HepG2 (cell line): ENCODE measurements around the gene IRF1. TPM values are rescaled to one million over a fixed set of nuclear protein-coding genes. Genes with fewer than 3 reads are reported as not detected.

Experiments used
- E2F1 ChIP-seq: sonication (generic); formaldehyde crosslinking; IDR thresholded peaks from 2 replicates; pipeline ENCODE4 v1.5.0; 2020; ENCODE audit warnings: missing genetic modification reagents
- EP300 ChIP-seq, 3 experiments: sonication (generic) in 1 of 3; formaldehyde crosslinking in 1 of 3; IDR thresholded peaks; 2 replicates each; pipeline versions ENCODE4 v1.5.1 to v1.6.1; 2011 to 2020; ENCODE audit warnings: low read depth in 2 of 3, low read length in 2 of 3, borderline replicate concordance in 1 of 3, improper control_type of control experiment in 1 of 3, mild to moderate bottlenecking in 1 of 3, missing genetic modification reagents in 1 of 3, moderate library complexity in 1 of 3
- FOXJ3 ChIP-seq: sonication (generic); formaldehyde crosslinking; IDR thresholded peaks from 2 replicates; pipeline ENCODE4 v1.4.0; 2020; ENCODE audit warnings: missing genetic modification reagents, mild to moderate bottlenecking, borderline replicate concordance
- FOXK2 ChIP-seq: fragments of 450-650 bp; IDR thresholded peaks from 2 replicates; pipeline ENCODE4 v1.6.1; 2016
- GZF1 ChIP-seq: sonication (generic); formaldehyde crosslinking; IDR thresholded peaks from 2 replicates; pipeline ENCODE4 v1.5.1; 2020; ENCODE audit warnings: mild to moderate bottlenecking, missing genetic modification reagents
- HNRNPK ChIP-seq: fragments of 200-400 bp; formaldehyde crosslinking; IDR thresholded peaks from 2 replicates; pipeline ENCODE4 v1.6.1; 2018; ENCODE audit warnings: low read length, low read depth, moderate library complexity, mild to moderate bottlenecking; ENCODE audit not compliant: poor library complexity, severe bottlenecking
- IRF9 ChIP-seq: sonication (generic); formaldehyde crosslinking; IDR thresholded peaks from 2 replicates; pipeline ENCODE4 v1.8.0; 2022; ENCODE audit warnings: missing genetic modification reagents, mild to moderate bottlenecking, borderline replicate concordance
- KAT8 ChIP-seq: IDR thresholded peaks from 2 replicates; pipeline ENCODE4 v1.6.1; 2016; ENCODE audit warnings: missing genetic modification reagents, missing compliant biosample characterization
- MIER3 ChIP-seq: IDR thresholded peaks from 2 replicates; pipeline ENCODE4 v1.6.1; 2016; ENCODE audit warnings: missing compliant biosample characterization, borderline replicate concordance
- SRSF4 ChIP-seq: fragments of 200-400 bp; formaldehyde crosslinking; IDR thresholded peaks from one replicate; pipeline ENCODE4 v1.6.1; 2018; ENCODE audit warnings: mild to moderate bottlenecking, low read depth, low read length, moderate library complexity; ENCODE audit not compliant: poor library complexity, severe bottlenecking
- ZNF230 ChIP-seq: sonication (generic); formaldehyde crosslinking; IDR thresholded peaks from 2 replicates; pipeline ENCODE4 v1.4.0; 2020; ENCODE audit warnings: mild to moderate bottlenecking, missing genetic modification reagents
- ZNF367 ChIP-seq: sonication (generic); formaldehyde crosslinking; IDR thresholded peaks from 2 replicates; pipeline ENCODE4 v1.4.0; 2020; ENCODE audit warnings: missing genetic modification reagents, borderline replicate concordance
- ZNF710 ChIP-seq: sonication (generic); formaldehyde crosslinking; IDR thresholded peaks from 2 replicates; pipeline ENCODE4 v1.5.0; 2020; ENCODE audit warnings: mild to moderate bottlenecking, missing genetic modification reagents, borderline replicate concordance
- ZNF766 ChIP-seq: sonication (generic); formaldehyde crosslinking; IDR thresholded peaks from 2 replicates; pipeline ENCODE4 v1.5.0; 2020; ENCODE audit warnings: missing genetic modification reagents, borderline replicate concordance
- polyA plus RNA-seq, 8 experiments: library from polyadenylated mRNA; depleted of rRNA in 3 of 8; stranded (reverse) in 7 of 8; unstranded in 1 of 8; fragments of >200 nt; fragmentation: Illumina TruSeq in 4 of 8; extraction: Trizol in 4 of 8; gene quantifications; 2 replicates each; pipeline versions ENCODE4 v1.2.1 to v1.2.3, GENCODE V29; 2011 to 2016; ENCODE audit warnings: low read depth in 4 of 8, missing spikeins in 1 of 8, mixed read lengths in 1 of 8; ENCODE audit not compliant: insufficient read depth in 1 of 8
- total RNA-seq, 5 experiments: library from RNA; depleted of rRNA; stranded (reverse); fragments of >200 nt; fragmentation: Illumina TruSeq; extraction: Trizol; gene quantifications; 2 replicates each; pipeline ENCODE4 v1.2.3, GENCODE V29; 2016; ENCODE audit warnings: low read depth in 1 of 5
- TF ChIP-seq, protein P1 (sequence below): sonication (generic); formaldehyde crosslinking; IDR thresholded peaks from 2 replicates; pipeline ENCODE4 v1.4.0; 2020; ENCODE audit warnings: missing genetic modification reagents, borderline replicate concordance
- TF ChIP-seq, protein P2 (sequence below): sonication (generic); formaldehyde crosslinking; IDR thresholded peaks from 2 replicates; pipeline ENCODE4 v1.8.0; 2022; ENCODE audit warnings: mild to moderate bottlenecking, missing genetic modification reagents

Gene IRF1
- total and polyA plus RNA-seq, 2 of the 13 experiments (the other 11 are each of a cell fraction or from before 2014, with no cell fraction given): 4.1 to 8.8 TPM

- TF ChIP-seq E2F1 (CRISPR knock-in tag) (0 out of 2 replicates have a peak, but pooled peaks have one; percentile 39), SRSF4 (no peak), ZNF367 (CRISPR knock-in tag) (no peak), HNRNPK (peak; percentile 21), EP300 (IDR thresholded peaks at IDR 0.05; ENCODE audit: low read depth in 2 of 2, low read length in 2 of 2) (peak in 1 of 2 experiments; percentile 27; a peak in 1 of 4 replicates), EP300 (CRISPR knock-in tag; IDR thresholded peaks at IDR 0.05; ENCODE audit: borderline replicate concordance) (no peak), FOXJ3 (CRISPR knock-in tag) (0 out of 2 replicates have a peak, but pooled peaks have one; percentile 48), IRF9 (CRISPR knock-in tag) (peak; percentile 90; the same call in 1 of the 2 replicates), FOXK2 (no peak), MIER3 (no peak), GZF1 (no peak), KAT8 (CRISPR knock-in tag) (peak; percentile 74), ZNF230 (no peak), ZNF710 (CRISPR knock-in tag) (no peak), ZNF766 (CRISPR knock-in tag) (peak; percentile 47)
- TF ChIP-seq, protein P1, sequence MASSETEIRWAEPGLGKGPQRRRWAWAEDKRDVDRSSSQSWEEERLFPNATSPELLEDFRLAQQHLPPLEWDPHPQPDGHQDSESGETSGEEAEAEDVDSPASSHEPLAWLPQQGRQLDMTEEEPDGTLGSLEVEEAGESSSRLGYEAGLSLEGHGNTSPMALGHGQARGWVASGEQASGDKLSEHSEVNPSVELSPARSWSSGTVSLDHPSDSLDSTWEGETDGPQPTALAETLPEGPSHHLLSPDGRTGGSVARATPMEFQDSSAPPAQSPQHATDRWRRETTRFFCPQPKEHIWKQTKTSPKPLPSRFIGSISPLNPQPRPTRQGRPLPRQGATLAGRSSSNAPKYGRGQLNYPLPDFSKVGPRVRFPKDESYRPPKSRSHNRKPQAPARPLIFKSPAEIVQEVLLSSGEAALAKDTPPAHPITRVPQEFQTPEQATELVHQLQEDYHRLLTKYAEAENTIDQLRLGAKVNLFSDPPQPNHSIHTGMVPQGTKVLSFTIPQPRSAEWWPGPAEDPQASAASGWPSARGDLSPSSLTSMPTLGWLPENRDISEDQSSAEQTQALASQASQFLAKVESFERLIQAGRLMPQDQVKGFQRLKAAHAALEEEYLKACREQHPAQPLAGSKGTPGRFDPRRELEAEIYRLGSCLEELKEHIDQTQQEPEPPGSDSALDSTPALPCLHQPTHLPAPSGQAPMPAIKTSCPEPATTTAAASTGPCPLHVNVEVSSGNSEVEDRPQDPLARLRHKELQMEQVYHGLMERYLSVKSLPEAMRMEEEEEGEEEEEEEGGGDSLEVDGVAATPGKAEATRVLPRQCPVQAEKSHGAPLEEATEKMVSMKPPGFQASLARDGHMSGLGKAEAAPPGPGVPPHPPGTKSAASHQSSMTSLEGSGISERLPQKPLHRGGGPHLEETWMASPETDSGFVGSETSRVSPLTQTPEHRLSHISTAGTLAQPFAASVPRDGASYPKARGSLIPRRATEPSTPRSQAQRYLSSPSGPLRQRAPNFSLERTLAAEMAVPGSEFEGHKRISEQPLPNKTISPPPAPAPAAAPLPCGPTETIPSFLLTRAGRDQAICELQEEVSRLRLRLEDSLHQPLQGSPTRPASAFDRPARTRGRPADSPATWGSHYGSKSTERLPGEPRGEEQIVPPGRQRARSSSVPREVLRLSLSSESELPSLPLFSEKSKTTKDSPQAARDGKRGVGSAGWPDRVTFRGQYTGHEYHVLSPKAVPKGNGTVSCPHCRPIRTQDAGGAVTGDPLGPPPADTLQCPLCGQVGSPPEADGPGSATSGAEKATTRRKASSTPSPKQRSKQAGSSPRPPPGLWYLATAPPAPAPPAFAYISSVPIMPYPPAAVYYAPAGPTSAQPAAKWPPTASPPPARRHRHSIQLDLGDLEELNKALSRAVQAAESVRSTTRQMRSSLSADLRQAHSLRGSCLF (CRISPR knock-in tag): no peak
- TF ChIP-seq, protein P2, sequence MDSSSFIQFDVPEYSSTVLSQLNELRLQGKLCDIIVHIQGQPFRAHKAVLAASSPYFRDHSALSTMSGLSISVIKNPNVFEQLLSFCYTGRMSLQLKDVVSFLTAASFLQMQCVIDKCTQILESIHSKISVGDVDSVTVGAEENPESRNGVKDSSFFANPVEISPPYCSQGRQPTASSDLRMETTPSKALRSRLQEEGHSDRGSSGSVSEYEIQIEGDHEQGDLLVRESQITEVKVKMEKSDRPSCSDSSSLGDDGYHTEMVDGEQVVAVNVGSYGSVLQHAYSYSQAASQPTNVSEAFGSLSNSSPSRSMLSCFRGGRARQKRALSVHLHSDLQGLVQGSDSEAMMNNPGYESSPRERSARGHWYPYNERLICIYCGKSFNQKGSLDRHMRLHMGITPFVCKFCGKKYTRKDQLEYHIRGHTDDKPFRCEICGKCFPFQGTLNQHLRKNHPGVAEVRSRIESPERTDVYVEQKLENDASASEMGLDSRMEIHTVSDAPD (CRISPR knock-in tag): 0 out of 2 replicates have a peak, but pooled peaks have one; percentile 37
These were observed at the start of gene IRF1 (continued) for GRCh38 chr5:132490484-132491367.
